ENCODE results near the gene ZNF142.

Gene ZNF142

GRCh38 chr2:218605432-218605831 is 54.0 kb downstream of the ZNF142 start:
- no peak overlapping the region for H3K4me3 ChIP-seq (ENCODE audit: low read depth, low read length)
- peak; percentile 60 for DNase-seq (ENCODE audit: low read depth)

Data from skeletal muscle cell (primary cell).